EH (cell line): ENCODE data around the gene GPR162.

Source experiments
- DNase-seq: peaks from one replicate; pipeline ENCODE4 v3.0.0-alpha.2; 2015; ENCODE audit warnings: low read depth

GPR162 gene

DNA sequence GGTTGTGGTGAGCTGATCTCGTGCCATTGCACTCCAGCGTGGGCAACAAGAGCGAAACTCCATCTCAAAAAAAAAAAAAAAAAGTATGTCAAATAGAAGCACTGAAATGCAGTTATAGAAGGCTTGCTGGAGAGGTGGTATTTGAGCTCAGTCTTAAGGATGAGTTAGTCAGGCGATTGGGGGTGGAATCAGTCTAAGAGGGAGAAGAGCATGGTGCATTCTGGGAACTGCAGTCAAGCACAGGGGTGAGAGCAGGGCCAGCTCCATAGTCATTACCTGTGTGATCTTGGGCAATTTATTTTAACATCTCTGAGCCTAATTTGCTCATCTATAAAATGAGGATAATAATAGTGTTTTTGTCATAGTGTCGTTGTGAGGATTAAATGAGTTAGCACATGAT is 13.3 kb downstream of the GPR162 start:
- DNase-seq, result no peak

DNA sequence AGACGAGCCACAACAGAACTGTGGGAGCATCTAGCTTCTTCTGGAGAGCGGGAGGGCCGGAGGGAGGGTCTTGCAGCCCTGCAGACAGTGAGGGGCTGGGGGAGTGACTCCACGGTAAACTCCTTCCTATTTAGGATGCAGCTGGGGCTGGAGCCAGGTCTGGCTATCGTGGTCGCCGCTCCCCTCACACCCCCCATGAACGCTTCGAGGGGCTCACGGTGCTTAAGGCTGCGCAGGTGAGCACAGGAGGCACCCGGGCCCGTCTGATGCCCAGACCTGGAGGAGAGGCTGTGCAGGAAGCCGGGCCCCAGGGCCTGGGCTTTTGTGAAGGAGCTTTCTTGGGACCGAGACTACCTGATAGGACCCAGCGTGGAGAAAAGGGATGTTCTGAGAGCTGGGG is 15.2 kb downstream of the GPR162 start:
- no peak for DNase-seq

DNA sequence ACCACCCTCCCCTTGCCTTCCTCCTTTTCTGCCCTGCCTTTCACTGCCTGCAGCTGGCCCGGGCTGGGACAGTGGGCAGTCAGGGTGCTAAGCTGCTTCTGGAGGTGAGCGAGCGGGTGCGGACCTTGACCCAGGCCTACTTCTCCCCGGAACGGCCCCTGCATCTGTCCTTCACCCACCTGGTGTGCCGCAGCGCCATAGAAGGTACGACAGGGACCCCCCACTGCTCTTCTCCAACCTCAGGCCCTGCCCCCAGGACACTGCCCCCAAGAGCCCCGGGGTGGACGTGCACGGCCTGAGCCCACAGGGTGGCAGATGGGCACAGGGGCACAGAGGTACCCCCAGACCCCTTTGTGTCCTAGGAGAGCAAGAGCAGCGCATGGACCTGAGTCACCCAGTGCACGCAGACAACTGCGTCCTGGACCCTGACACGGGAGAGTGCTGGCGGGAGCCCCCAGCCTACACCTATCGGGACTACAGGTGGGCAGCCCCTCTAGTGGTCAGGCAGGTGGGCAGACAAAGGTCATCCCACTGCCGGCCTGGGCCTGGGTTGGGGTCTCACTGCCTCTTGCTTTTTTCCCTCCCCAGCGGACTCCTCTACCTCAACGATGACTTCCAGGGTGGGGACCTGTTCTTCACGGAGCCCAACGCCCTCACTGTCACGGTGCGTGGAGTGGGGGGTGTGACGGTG is 15.9 kb downstream of the GPR162 start:
- DNase-seq, result no peak

DNA sequence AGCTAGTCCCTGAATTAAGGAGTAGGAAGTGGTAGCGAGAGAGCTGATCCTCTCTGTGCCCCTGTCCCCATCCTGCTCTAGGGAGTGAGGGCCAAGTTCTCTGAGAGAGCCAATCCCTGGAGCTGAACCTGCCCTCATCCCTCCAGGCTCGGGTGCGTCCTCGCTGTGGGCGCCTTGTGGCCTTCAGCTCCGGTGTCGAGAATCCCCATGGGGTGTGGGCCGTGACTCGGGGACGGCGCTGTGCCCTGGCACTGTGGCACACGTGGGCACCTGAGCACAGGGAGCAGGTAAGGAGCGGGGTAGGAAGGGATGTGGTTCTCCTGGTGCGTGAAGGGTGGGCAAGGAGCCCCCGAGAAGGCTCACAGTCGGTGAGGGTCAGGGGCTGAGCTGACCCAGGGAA is 17.2 kb downstream of the GPR162 start:
- no peak for DNase-seq

DNA sequence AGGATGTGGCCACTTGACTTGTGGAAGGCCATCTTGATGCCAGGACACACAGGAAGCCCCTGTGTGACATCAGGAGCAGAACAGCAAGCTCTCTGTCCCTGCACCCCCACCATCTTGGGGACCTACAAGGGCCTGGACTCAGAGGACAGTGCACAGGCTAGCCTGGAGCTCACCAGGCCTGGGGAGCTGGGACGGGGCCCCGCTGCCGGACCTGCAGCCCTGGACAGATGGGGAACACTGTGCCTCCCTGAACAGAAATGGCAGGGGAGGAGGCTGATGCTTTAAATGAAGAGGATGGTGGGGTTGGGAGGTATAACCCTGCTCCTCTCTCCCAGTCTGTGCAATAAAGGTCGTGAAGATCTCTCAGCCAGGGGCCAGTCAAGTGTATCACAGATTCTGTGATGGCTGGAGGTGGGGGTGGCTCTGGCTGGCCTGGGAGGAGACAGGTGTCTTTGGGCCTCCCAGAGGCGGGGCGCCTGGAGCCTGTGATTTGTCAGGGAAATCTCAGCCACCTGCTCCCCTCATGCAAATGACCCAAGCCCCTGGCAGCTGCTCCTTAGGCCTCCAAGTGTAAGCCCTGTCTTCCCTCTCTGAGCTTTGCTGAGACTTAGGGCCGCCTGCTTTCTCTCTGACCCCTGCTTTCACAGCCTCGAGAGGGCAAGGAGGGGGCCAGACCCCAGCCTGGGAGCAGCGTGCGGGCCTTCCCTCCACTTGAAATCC is 18.0 kb downstream of the GPR162 start:
- DNase-seq, result no peak

DNA sequence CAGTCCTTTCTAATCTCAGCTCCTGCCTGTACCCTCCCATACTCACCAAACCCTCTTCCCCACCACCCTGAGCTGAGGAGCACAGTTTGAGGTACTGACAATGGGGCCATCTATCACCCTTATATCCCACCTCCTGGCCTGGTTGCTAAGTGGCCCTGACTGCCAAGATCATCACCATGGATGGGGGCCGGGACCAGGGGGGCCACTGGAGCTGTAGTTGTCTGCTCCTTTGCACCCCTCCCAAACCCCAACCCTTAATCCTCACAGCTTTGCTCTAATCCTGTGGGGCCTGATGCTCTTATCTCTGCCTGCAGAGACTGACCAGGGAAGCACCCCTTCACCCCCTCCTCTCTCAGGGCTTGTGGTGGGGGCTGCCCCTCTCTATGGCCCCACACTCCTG is 18.7 kb downstream of the GPR162 start:
- DNase-seq, result no peak

DNA sequence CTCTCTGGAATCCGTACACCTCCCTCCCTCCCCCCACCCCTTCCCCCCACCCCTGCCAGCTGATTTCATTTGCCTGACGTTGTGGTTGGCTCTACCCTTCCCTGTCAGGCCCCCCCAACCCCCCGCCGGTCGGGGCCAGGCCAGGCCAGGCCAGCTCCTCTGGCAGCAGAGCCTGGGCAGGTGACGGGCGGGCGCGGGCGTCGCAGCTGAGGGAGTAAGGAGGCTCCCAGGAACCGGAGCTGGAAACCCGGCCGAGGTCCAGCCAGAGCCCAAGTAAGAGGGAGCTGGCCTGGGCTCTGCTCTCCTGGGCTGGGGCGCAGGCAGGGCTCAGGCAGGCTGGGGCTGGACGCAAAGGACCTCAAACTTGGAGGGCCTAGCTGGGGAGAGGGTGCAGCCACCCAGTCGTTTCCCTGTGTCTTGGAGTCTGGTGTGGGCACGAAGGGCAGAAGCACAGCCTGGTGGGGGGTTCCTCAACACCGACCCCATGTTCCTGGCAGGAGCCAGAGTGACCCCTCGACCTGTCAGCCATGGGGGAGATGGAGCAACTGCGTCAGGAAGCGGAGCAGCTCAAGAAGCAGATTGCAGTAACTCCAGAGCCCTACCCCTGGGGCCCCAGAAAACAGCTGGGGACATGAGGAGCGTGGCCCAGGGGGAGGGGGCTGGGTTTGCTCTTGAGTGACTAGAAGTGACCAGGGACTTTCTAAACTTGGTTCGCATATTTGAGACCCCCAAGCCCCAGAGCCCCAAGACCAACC is 19.3 kb downstream of the GPR162 start, which contains the start of gene GNB3:
Gene GNB3, plus strand, starts transcription at position 165 of the 755 bp plus-strand sequence. Its CDS starts 363 bp downstream, at position 528.
- DNase-seq, result no peak

DNA sequence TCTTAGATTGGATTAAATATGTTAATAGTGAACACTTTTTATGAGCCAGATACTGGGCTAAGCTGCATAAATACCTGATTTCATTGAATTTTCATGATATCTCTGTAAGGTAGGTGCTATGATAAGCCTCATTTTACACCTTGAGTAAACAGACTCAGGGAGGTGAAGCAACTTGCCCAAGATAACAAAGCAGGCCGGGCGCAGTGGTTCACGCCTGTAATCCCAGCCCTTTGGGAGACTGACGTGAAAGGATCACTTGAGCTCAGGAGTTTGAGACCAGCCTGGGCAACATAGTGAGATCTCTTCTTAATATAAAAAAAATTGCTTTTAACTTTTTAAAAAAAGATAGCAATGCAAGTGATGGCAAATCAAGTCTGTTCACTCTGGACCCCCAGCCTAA is 20.5 kb downstream of the GPR162 start:
- no peak for DNase-seq

DNA sequence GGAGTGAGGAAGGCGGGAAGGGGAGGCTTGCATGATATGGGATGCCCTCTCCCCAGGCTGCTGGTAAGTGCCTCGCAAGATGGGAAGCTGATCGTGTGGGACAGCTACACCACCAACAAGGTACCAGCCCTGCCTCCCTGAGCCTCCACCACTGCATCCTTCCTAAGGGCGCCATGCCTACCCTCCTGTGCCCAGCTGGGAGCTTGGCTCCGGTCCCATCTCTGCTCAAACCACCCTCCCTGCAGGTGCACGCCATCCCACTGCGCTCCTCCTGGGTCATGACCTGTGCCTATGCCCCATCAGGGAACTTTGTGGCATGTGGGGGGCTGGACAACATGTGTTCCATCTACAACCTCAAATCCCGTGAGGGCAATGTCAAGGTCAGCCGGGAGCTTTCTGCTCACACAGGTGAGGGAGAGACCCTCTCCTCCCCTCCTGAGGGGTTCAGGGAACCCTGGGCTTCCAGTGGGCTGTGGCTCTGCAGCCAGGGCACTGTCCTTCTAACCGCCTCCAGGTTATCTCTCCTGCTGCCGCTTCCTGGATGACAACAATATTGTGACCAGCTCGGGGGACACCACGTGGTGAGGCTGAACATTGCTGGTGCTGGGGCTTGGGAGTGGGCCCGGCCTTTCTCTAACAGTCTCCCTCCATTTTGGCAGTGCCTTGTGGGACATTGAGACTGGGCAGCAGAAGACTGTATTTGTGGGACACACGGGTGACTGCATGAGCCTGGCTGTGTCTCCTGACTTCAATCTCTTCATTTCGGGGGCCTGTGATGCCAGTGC is 21.7 kb downstream of the GPR162 start:
- DNase-seq, result no peak

DNA sequence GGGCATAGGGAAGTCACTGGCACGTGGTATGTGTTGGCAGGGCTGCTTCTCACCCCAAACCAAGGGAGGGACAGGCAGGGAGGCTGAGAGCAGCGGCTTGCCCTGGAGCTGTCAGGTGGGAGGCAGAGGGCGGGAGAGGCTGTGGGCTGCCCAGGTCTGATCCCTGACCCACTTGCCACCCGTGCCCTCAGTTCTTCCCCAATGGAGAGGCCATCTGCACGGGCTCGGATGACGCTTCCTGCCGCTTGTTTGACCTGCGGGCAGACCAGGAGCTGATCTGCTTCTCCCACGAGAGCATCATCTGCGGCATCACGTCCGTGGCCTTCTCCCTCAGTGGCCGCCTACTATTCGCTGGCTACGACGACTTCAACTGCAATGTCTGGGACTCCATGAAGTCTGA is 23.8 kb downstream of the GPR162 start:
- DNase-seq, result no peak

DNA sequence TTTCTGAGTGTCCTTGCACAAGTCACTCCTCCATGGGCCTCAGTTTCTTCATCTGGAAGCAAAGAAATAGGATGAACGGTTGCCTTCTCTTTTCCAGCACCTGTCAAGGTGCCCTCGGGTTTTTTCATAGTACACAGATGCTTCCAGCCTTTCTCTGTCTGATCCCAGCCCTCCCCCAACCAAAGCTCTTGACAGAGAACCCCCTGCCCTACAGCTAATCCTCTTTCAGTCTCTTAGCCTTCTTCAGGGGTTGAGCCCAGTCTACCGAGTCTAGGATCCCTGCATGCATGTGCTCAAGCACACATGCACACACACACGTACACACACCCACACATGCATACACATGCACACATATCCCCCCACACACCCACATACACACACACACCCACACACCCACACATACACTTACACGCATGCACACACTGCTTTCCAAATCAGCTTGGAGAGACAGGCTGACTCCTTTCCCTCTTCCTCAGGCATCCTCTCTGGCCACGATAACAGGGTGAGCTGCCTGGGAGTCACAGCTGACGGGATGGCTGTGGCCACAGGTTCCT is 24.8 kb downstream of the GPR162 start:
- no peak for DNase-seq

DNA sequence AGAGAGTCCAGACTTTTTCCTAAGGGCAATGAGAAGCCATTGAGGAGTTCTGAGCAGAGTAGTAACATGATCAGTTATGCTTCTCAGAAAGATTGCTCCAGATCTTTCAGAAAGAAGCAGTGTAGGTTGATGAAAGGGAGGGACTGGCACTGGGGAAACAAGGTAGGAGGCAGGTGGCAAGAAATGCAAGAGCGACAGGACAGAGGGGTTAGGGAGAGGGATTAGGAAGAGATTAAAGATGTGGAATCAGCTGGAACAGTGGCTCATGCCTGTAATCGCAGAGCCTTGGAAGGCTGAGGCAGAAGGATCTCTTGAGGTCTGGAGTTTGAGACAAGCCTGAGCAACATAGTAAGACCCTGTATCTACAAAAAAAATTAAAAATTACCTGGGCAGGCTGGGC is 26.1 kb downstream of the GPR162 start:
- DNase-seq, result no peak

DNA sequence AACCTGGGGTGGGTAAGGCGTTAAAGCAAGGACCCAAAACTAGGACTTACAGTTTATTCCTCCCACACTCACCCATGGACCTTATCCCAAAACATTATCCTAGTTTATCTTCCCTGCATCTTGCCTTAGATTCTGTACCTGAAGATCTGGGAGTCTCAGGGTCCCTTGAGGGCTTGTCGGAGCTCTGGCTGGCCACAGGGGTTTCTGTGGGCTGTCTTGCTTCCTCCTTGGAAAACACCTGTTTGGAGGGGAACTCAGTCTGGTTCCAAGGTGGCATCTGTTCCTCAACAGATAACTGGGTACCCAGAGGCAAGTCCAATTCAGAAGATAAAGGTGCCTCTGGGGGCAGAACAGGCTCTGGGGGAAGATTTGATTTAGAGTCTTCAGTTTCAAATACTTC is 27.8 kb downstream of the GPR162 start:
- no peak for DNase-seq

DNA sequence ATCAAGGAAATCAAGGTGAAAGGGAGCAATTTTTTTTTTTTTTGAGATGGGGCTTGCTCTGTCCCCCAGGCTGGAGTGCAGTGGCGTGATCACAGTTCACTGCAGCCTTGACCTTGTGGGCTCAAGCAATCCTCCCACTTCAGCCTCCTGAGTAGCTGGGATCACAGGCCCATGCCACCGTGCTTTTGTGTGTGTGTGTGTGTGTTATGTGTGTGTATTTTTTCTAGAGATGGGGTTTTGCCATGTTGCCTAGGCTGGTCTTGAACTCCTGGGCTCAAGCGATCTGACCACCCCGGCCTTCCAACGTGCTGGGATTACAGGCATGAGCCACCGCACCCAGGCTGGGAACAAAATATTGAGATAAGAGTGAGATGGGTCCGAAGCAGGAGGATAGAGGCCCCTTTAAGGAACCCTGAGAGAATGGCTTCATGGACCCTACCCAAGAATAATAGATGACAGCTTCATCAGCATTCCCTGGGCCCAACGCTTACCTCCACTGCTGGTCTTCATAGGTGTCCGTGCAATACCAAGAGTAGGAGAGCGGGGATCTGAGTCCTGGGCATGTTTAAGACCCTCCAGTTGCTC is 28.4 kb downstream of the GPR162 start:
- DNase-seq, result no peak

DNA sequence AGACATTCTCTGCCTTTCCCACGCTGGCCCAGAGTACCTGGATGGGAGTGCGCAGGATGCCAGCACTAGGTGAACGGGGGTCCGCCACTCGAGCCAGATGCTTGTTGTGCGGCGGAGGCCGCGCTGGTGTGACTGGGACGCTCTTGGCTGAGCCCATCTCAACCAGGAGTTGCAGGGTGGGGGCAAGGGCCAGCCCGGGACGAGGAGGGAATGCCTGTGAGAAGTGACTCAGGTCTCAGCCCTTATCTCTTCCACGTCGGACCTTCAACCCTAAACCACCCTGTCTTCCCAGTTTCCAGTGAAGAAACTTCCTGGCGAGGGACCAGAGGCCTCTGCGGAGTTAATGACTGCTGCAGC is 29.2 kb downstream of the GPR162 start:
- no peak for DNase-seq

DNA sequence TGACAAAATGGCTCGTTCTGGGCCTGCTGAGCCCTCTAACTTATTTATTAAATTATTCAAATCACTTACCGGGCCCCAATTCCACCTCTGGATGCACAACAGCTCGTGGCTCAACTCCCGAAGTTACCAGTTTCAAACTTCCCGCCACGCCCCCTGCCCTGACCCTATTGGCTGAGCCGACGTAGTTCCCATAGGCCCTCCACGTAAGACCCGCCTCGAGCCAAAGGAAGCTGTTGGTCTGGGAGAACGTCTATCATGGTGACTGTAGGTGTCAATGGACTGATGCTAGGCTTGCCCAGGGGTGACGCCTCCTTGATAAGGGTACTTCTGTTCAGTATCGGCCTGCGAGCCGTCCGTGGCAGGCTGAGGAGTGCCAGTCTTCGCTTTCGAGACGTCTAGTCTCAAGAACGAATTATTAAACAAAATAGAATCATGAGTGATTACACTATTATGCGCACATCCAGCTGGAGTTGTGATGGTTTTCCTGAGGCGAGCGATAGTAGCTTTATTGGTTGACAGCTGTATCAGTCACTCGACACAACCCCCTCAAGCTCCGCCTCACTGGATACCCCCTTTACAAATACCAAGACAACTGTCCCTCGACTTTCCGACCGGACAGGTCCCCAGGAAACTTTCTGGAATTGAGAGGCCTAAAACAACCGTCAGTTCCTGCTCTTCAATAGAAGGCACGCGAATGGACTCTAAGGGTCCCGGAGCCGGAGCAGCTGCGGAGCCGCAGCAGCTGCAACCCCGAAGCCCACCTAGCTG is 29.7 kb downstream of the GPR162 start, which contains the start of gene CDCA3:
Gene CDCA3, minus strand, starts transcription at position 134 of the 768 bp plus-strand sequence. CDS start 334 bp downstream, outside the sequence.
- peak; percentile 99 for DNase-seq

DNA sequence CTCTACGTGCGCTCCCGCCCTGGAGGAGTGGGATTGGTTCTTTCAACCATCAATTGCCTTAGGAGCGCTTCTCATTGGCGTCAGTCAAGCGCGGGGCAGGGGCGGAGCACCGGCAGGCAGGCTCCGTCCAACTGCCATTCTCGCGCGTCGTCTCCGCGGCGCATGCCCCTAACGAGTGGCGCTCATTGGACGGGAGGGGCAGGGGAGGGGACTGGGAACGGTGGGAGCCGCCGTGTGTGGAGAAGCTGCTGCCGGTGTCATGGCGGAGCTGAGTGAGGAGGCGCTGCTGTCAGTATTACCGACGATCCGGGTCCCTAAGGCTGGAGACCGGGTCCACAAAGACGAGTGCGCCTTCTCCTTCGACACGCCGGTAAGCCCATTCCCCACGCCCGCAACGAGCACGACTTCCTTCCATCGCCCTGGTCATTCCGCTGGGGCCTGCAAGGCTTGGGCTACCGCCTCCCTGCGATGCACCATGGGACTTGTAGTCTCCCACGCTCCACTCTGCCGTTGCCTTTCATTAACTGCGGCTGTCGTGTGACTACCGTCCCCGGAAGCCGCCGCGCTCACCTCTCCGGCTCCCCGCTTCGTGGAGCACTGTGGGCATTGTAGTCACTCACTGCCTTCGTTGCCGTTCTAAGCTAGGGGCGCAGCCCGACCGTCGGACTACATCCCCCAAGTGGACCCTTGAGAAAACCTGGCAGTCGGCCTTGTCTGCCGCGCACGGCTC is 30.5 kb downstream of the GPR162 start, which contains the start of gene USP5:
Gene USP5, plus strand, starts transcription at position 230 of the 730 bp plus-strand sequence. Its CDS starts 30 bp downstream, at position 260.
- peak; percentile 100 for DNase-seq

DNA sequence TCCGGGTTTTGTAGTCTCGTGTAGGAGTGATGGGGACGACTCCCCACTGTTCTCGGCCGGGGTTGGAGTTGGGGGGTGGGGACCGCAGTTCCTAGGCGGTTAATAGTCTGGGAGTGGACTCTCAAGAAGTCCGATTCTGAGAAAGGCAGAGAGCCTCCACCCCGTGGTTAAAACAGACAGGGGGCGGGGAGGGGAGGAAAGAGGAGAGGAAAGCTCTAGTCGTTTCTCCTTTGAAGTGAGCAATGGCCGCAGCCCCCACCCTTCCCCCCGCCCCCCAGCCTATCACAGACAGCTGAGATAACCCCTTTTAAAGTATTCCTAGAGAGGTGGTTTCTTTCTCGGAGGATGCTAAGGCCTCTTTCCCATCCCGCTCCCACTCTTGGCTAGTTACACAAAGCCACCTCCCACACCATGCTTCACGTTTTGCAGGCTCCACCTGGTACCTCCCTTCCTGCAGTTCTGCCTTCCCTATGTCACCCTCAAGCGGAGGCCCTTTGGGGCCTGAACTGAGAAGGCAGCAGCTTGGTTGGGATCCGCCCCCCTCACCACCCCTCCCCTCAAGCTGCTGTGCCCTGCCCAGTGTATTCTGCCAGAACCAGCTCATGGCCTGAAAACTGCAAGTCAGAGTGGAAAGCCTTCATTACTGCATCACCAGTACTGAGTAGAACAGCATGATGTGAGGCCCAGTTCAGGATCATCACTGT is 31.2 kb downstream of the GPR162 start:
- peak; percentile 76 for DNase-seq

DNA sequence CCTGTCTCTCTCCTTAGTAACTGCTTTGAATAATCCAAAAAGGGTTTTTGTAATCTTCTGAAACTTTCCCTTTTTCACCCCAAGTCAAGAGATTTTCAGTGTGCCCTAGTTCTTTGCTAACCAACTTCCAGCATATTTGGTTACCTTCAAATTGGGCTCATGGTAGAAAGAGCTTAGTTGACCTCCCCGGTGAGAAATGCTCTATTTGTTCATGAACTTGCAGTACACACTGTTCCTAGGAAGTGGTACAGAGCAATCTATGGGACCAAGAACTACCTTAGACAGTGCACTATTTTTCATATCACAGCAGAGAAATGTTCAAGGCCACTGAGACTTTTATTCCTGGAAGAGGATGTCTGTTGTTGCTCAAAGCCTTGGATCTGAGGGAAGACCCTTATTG is 32.0 kb downstream of the GPR162 start:
- no peak for DNase-seq
